Measurements from ENCODE around the gene SLC25A47. TPM values are rescaled to one million over a fixed set of nuclear protein-coding genes. Genes with fewer than 3 reads are reported as not detected.

Gene SLC25A47
- polyA plus RNA-seq, 3 donors, result not detected

DNA sequence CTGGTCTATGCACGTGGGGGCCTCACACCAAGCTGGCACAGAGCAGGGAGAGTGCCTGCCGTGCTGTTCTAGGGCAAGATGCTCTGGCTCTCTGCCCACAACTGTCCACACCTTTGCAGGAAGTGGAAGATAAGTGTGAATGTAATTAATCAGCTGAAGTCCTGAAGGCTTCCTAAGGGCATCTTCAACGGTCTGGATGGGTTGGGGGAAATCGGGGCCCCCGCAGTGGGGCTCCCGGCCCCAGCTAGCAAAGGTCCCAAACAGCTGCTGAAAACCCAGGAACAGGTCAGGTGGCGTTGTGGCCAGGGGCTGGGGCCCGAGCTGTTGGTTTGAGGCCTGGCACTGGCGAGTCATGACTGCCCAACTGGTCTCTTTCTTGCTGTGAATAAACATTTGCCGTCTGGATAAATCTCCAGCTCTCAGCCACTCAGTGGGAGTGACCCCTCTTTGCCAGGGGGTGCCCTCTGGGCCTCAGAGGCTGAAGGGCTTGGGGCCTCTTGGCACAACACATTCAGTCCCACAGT, 10.2 kb upstream of the SLC25A47 start:
- intact Hi-C loops (cut with micrococcal nuclease), result no loop called here
- H3K4me2 ChIP-seq (replicated peaks; ENCODE audit: extremely low read depth, low read length, poor library complexity, severe bottlenecking), result no peak overlapping the region

DNA sequence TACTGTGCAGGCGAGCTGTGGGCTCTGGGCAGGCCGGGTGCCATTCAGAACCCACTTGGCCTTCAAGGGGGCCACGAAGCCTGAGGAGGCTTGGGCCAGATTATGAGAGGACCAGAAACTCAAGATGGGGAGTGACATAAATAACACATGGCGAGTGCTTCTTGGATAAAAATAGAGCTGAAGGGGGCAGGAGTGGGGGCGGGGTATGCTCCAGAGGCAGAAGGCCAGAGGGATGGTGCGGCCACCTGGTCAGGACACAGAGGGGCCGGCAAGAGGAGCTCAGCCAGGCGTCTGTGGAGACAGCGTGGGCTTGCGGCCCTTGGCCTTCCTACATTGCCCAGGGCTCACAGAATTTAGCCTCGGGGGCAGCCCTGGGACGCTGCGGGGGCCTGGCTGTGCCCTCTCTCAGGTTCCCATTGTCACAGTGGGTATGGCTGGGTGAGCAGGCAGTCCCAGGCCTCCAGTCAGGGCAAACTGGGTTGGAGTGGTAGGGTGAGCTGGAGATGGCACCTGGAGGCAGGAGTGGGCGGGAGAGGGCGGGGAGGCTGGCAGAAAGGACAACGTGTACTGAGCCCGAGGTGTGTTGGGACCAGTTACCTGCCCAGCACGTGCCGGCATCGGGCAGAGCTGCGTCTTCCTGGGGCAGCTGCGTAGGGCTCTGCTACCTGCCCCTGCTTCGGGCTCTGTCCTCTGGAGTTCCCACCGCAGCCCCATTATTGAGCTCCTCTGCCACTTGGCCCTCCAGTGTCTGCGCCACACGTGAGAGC, 9.5 kb upstream of the SLC25A47 start:
- H3K4me3 ChIP-seq (replicated peaks in 1 of 3; ENCODE audit: low read depth in 2 of 3, low read length in 3 of 3), result no peak overlapping the region
- no peak overlapping the region for H3K27ac ChIP-seq (ENCODE audit: low read depth in 1 of 2, low read length in 2 of 2)
- peaks cover 40 to 46% of the 10 kb centered on the region in 2 donors for H3K4me1 ChIP-seq (ENCODE audit: control insufficient read depth in 1 of 2, insufficient read depth in 2 of 2, low read length in 2 of 2)
- H3K36me3 ChIP-seq (replicated peaks in 1 of 2; ENCODE audit: control insufficient read depth in 1 of 2, insufficient read depth in 2 of 2, low read length in 2 of 2), result no peaks in the 10 kb centered on the region
- H3K9me3 ChIP-seq (replicated peaks in 1 of 2; ENCODE audit: control insufficient read depth in 1 of 2, insufficient read depth in 1 of 2, low read length in 2 of 2), result no peaks in the 10 kb centered on the region
- H3K79me2 ChIP-seq (ENCODE audit: insufficient read depth, low read length), result no peaks in the 10 kb centered on the region
- Mint-ChIP-seq H3K4me3 (no peak overlapping the region), H3K36me3 (peaks cover 0 to under 1% of the 10 kb centered on the region in 2 donors), H3K4me1 (peaks cover 42% of the 10 kb centered on the region), H3K9me3 (peaks cover 0 to 5% (median 0%) of the 10 kb centered on the region in 7 donors), H3K27ac (peak overlapping the region in 1 of 7 donors; percentile 75), H3K27me3 (ENCODE audit: low read depth in 3 of 3) (peaks cover 0 to 10% (median 5%) of the 10 kb centered on the region in 3 donors)
- no peak for DNase-seq
- intact Hi-C loops (cut with micrococcal nuclease), result no loop called here
- no peaks in the 10 kb centered on the region for H3K27me3 ChIP-seq (ENCODE audit: control insufficient read depth in 2 of 2, insufficient read depth in 2 of 2, low read length in 2 of 2)
- no peak overlapping the region for H3K9ac ChIP-seq (ENCODE audit: insufficient read depth, low read length, poor library complexity, severe bottlenecking)
- no peak overlapping the region for H2AFZ ChIP-seq (ENCODE audit: insufficient read depth, low read depth, low read length, poor library complexity, severe bottlenecking)
- no peaks in the 10 kb centered on the region for H4K20me1 ChIP-seq (ENCODE audit: insufficient read depth, low read length)
- no peak overlapping the region for H3K4me2 ChIP-seq (replicated peaks; ENCODE audit: extremely low read depth, low read length, poor library complexity, severe bottlenecking)
- WGBS (ENCODE audit: insufficient coverage), result 91% methylated on average over 23 of the region's 26 CpGs
- TF ChIP-seq, protein P1, sequence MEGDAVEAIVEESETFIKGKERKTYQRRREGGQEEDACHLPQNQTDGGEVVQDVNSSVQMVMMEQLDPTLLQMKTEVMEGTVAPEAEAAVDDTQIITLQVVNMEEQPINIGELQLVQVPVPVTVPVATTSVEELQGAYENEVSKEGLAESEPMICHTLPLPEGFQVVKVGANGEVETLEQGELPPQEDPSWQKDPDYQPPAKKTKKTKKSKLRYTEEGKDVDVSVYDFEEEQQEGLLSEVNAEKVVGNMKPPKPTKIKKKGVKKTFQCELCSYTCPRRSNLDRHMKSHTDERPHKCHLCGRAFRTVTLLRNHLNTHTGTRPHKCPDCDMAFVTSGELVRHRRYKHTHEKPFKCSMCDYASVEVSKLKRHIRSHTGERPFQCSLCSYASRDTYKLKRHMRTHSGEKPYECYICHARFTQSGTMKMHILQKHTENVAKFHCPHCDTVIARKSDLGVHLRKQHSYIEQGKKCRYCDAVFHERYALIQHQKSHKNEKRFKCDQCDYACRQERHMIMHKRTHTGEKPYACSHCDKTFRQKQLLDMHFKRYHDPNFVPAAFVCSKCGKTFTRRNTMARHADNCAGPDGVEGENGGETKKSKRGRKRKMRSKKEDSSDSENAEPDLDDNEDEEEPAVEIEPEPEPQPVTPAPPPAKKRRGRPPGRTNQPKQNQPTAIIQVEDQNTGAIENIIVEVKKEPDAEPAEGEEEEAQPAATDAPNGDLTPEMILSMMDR (IDR thresholded peaks at IDR 0.05), result no peak

More for the DNA sequence above, 10.2 kb upstream of the SLC25A47 start:
- H3K4me1 ChIP-seq (ENCODE audit: control insufficient read depth in 1 of 2, insufficient read depth in 2 of 2, low read length in 2 of 2), result peaks cover 44 to 46% of the 10 kb centered on the region in 2 donors
- H3K9ac ChIP-seq (ENCODE audit: insufficient read depth, low read length, poor library complexity, severe bottlenecking), result no peak overlapping the region
- peaks cover 0 to 2% of the 10 kb centered on the region in 2 donors for H3K36me3 Mint-ChIP-seq
- peaks cover 0 to 12% (median 11%) of the 10 kb centered on the region in 3 donors for H3K27me3 Mint-ChIP-seq (ENCODE audit: low read depth in 3 of 3)
- no peaks in the 10 kb centered on the region for H3K36me3 ChIP-seq (replicated peaks in 1 of 2; ENCODE audit: control insufficient read depth in 1 of 2, insufficient read depth in 2 of 2, low read length in 2 of 2)
- no peaks in the 10 kb centered on the region for H3K79me2 ChIP-seq (ENCODE audit: insufficient read depth, low read length)
- H3K9me3 ChIP-seq (replicated peaks in 1 of 2; ENCODE audit: control insufficient read depth in 1 of 2, insufficient read depth in 1 of 2, low read length in 2 of 2), result no peaks in the 10 kb centered on the region
- peak overlapping the region; percentile 71 for H2AFZ ChIP-seq (ENCODE audit: insufficient read depth, low read depth, low read length, poor library complexity, severe bottlenecking)
- H3K27ac Mint-ChIP-seq, result peak overlapping the region; percentile 64 to 88 (median 79)
- H3K4me3 Mint-ChIP-seq, result peak overlapping the region; percentile 48 to 75
- no peak overlapping the region for H3K4me3 ChIP-seq (replicated peaks in 1 of 3; ENCODE audit: low read depth in 2 of 3, low read length in 3 of 3)
- H3K27me3 ChIP-seq (ENCODE audit: control insufficient read depth in 2 of 2, insufficient read depth in 2 of 2, low read length in 2 of 2), result no peaks in the 10 kb centered on the region
- H4K20me1 ChIP-seq (ENCODE audit: insufficient read depth, low read length), result no peaks in the 10 kb centered on the region
- H3K4me1 Mint-ChIP-seq, result peaks cover 49% of the 10 kb centered on the region
- TF ChIP-seq, protein P1 (IDR thresholded peaks at IDR 0.05), result no peak
- H3K27ac ChIP-seq (ENCODE audit: low read depth in 1 of 2, low read length in 2 of 2), result peak overlapping the region; percentile 66 to 70
- H3K9me3 Mint-ChIP-seq, result peaks cover 0 to 5% (median 0%) of the 10 kb centered on the region in 7 donors
- WGBS (ENCODE audit: insufficient coverage), result 56% methylated on average over 9 of the region's 10 CpGs
- DNase-seq, result no peak
